Measurements from ENCODE around the gene ZFAND3. TPM values are rescaled to one million over a fixed set of nuclear protein-coding genes. Genes with fewer than 3 reads are reported as not detected.

The ZFAND3 gene
- total and polyA plus RNA-seq, 10 of the 15 experiments (the other 5 are each of a cell fraction or from before 2014, with no cell fraction given): 0.90 to 34.4 (median 16.3) TPM

GRCh38 chr6:37874726-37875125, 55.2 kb downstream of the ZFAND3 start:
- POLR2A ChIA-PET: interaction anchor here (0.6 kb wide), 1 partner anchor 15 kb away, joined by 3 read pairs; no protein-coding TSS in a partner anchor
- no peaks in the 10 kb centered on the region; the same call in 1 of the 2 replicates for H3K4me1 ChIP-seq (ENCODE audit: control insufficient read depth, insufficient read depth, low read length)
- H3K27me3 ChIP-seq (replicated peaks in 1 of 2; ENCODE audit: control insufficient read depth in 2 of 2, insufficient read depth in 2 of 2, low read length in 1 of 2): no peaks in the 10 kb centered on the region
- BruUV-seq (replicated peaks): no TSS peak
- H3K9ac ChIP-seq (ENCODE audit: control insufficient read depth, insufficient read depth, low read length): no peak overlapping the region
- RAD21 ChIA-PET (ENCODE audit: unreplicated experiment): no interaction called here
- no peak overlapping the region for H2AFZ ChIP-seq (ENCODE audit: control insufficient read depth, low read depth, low read length)
- DNase-seq (ENCODE audit: low read depth, low spot score): no peak
- no peak for FAIRE-seq
- H3K36me3 ChIP-seq (ENCODE audit: control insufficient read depth in 2 of 2, insufficient read depth in 2 of 2, low read length in 1 of 2): peaks cover 0 to 5% of the 10 kb centered on the region in 2 experiments; a peak in 2 of 4 replicates
- WGBS (ENCODE audit: insufficient coverage, insufficient replicate concordance, low lambda C conversion rate, missing lambda C conversion rate): 96% methylated on average over 2 of the region's 3 CpGs
- H3K27ac ChIP-seq (ENCODE audit: control insufficient read depth, insufficient read depth): no peak overlapping the region
- no peak overlapping the region for H3K4me3 ChIP-seq
- peaks cover 5% of the 10 kb centered on the region; the same call in 2 of the 3 replicates for H3K9me3 ChIP-seq (replicated peaks; ENCODE audit: control insufficient read depth, insufficient read depth, low read length)
- intact Hi-C loops (cut with micrococcal nuclease; ENCODE audit: unreplicated experiment) (no loop called here), in situ Hi-C loops (cut with MboI) (no loop called here)
- no peaks in the 10 kb centered on the region; the same call in 1 of the 2 replicates for H4K20me1 ChIP-seq (ENCODE audit: control insufficient read depth, insufficient read depth)
- SMC1A ChIA-PET (ENCODE audit: uncharacterized antibody, unreplicated experiment): no interaction called here
- ATAC-seq: no peak
- CTCF ChIA-PET: no interaction called here
- no peak overlapping the region for H3K4me2 ChIP-seq (ENCODE audit: control insufficient read depth, insufficient read depth)
- H3K79me2 ChIP-seq (ENCODE audit: control insufficient read depth, insufficient read depth, low read length): peaks cover 77% of the 10 kb centered on the region
- TF ChIP-seq POLR2A (IDR thresholded peaks at IDR 0.05; ENCODE audit: low read depth, low read length): no peak
- no peak for TF ChIP-seq RBBP5 (conservative IDR thresholded peaks at IDR 0.05)
- no peak for TF ChIP-seq SRF (IDR thresholded peaks at IDR 0.05; ENCODE audit: low read depth in 2 of 2, low read length in 2 of 2)
- no peak for TF ChIP-seq ZNF592 (IDR thresholded peaks at IDR 0.05)
- TF ChIP-seq CEBPZ (IDR thresholded peaks at IDR 0.05; ENCODE audit: low read depth, low read length): no peak
- no peak for TF ChIP-seq SREBF2 (IDR thresholded peaks at IDR 0.05; ENCODE audit: low read length)
- TF ChIP-seq KAT2A (conservative IDR thresholded peaks at IDR 0.05; ENCODE audit: control insufficient read depth, low read depth, low read length): no peak
- no peak for TF ChIP-seq ZNF622 (IDR thresholded peaks at IDR 0.05)
- no peak for TF ChIP-seq TCF3 (IDR thresholded peaks at IDR 0.05; ENCODE audit: borderline replicate concordance, insufficient read depth, low read depth, low read length)
- no peak for TF ChIP-seq TARDBP (IDR thresholded peaks at IDR 0.05; ENCODE audit: borderline replicate concordance)
- no peak for TF ChIP-seq RELA (IDR thresholded peaks at IDR 0.05; ENCODE audit: borderline replicate concordance, partially characterized antibody)
- TF ChIP-seq NR2C1 (IDR thresholded peaks at IDR 0.05): no peak
- TF ChIP-seq USF2 (IDR thresholded peaks at IDR 0.05; ENCODE audit: borderline replicate concordance, low read depth, low read length): no peak
- no peak for TF ChIP-seq NFYA (IDR thresholded peaks at IDR 0.05; ENCODE audit: borderline replicate concordance, low read depth, low read length)
- TF ChIP-seq CTCF (IDR thresholded peaks at IDR 0.05 in 2 of 3, conservative IDR thresholded peaks at IDR 0.05 in 1 of 3; ENCODE audit: control insufficient read depth in 2 of 3, extremely low read depth in 1 of 3, insufficient read depth in 1 of 3, low read depth in 3 of 3, low read length in 3 of 3): no peak
- no peak for TF ChIP-seq RFX5 (IDR thresholded peaks at IDR 0.05; ENCODE audit: low read depth, low read length)
